Mesenteric fat pad (tissue), 1 donor: Measurements from ENCODE around the gene ST6GAL1. TPM values are rescaled to one million over a fixed set of nuclear protein-coding genes. Genes with fewer than 3 reads are reported as not detected.

Experiments
- DNase-seq: peaks from one replicate; pipeline ENCODE4 v3.0.0-alpha.2; 2020; ENCODE audit warnings: low spot score
- total RNA-seq: library from RNA; stranded (reverse); fragmentation: NEBNext Ultra II Directional; extraction: Animal tissue kit (Norgen Biotek cat#: 25700); gene quantifications from one replicate; pipeline ENCODE4 v1.2.1, GENCODE V29; 2021
- donor health status: DM: yes; HTN: yes; CAD: no.

ST6GAL1 gene
- total RNA-seq, 1 donor from 2014 or later: 35.6 TPM

DNA sequence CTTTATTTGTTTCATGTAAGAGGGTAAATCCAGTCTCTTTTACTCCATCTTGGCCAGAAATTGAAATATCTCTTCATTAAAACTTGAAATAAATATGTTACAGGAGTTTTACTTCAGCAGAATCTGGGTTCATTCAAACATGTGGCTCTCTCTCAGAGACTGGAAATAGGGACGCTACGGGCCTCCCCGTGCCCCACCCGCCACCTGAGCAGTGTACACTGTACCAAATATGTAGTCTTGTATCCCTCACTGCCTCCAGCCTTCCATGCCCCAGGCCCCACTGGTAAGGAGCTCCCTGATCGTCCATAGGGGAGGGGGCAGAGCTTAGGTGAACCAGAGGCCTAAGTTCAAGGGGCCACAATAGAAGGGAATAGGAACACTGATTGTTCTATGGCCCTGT, 172.9 kb downstream of the ST6GAL1 start:
- no peak for DNase-seq

DNA sequence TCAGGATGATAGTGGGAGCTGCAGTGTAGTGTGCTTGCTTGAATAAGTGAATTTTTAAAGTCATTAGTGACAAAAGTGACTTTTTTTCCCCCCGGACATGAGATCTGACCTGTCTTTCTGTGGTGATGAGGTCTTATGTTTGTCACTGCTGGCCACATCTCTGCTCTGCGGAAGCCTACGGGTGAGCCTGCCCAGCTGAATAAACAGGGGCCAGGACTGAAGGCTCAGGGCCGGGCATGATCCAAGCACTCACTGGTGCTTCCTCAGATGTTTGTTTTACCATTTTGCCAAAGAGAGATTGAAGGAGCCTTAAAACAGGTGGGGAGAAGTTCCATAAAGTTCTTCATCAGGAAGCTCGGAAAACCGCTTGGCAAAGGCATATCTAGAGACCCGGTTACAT, 174.0 kb downstream of the ST6GAL1 start:
- DNase-seq: no peak

DNA sequence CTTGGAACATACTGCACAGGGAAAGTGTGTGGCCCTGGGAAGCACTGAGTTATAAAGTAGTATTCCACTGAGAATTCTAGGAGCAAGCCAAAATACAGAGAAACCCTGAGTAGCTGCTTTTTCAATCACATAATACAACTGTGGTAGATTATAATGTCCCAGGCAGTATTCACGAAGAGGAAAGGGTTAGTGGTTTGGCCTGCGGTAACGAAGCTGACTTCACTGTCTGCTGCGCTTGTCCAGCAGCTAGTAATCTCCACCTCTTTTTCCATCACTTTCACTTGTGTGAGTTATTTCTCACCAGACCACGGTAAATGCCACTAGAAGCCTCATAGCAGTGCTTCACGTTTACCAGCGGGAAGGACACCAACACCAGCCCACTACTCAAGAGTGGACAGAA, 174.6 kb downstream of the ST6GAL1 start:
- DNase-seq: no peak

DNA sequence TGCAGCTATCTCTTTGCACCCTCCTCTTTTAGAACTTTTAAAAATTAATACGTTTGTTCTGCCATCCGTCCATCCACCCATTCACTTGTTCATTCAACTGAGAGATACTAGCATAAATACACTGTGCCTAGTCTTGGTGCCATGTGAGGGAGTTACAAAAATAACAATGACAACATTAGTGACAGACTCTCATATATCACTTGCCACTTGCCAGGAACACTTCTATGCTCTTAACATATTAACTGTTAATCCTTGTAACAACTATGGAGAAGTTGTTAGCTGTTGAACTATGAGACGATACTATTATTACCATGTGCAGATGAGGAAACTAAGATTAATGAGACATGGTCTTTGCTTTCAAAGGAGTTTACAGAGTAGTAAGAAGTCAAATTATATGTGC, 175.4 kb downstream of the ST6GAL1 start:
- no peak for DNase-seq

DNA sequence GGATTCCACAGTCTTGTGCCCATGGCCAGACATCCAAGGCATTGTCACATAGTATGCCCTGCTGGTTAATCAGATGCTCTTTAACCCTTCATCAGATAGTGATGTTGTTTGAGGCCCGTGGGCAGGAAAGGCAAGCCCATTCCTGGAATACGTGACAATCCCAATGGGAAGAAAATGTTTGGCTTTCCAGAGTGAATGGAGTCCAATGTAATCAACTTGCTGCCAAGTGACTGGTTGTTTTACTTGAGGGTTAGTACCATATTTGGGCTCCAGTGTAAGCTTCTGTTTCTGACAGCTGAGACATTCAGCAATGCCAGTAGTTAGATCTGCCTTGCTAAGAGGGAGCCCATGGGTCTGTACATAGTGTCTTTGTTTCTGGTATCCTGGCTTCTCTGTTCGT, 177.7 kb downstream of the ST6GAL1 start:
- DNase-seq: no peak

DNA sequence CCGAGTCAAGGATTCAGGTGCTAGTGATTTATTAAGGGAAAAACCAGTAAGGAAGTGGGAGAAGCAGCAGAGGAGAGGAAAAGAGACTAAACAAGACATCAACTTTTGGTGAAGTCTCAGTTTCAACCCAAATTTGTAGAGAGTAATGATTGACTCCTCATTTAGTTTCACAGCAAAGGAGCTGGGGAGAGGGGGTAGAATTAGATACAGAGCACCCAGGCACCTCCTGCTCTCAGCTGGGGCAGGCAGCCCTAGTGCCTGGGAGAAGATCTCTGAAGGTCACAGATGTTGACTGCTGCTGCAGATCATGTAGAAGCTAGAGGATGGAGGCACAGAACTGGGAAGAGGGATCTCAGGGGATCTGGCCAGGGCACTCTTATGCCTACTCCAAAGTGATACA, 179.8 kb downstream of the ST6GAL1 start:
- DNase-seq: no peak

DNA sequence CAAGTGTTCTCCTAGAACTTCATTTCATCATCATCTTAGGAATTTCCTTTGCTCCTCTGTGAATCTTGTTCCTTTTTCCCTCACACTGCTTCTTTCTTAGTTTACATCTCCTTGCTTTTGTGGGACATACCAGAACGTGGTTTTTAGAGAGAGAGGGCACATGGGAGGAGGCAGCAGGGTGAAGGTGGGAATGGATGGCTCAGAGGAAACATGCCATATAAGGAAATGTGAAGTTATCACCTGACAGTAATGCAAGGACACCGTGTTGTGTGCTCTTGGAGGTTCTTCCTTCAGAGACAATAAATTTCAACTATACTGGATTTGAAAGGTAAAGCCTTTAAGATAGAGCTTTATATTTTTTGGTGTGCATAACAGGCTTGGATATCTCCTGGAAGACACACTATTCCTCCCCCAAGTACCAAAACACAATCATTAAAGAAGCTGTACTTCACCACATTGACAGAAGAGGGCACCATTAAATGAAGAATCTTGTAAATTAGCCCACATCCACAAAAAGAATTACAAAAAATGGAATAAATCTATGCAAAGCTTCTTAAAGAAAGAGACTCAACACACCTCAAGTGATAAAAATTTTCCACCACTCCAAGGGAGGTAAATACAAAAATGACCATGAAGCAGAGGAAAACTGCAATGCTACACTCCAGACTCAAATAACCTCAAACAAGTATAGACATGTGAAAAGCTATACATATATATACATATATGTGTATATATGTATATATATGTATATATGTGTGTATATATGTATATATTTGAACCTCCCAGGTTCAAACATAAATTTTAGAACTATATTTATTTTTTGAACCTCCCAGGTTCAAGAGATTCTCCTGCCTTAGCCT, 182.8 kb downstream of the ST6GAL1 start:
- no peak for DNase-seq

DNA sequence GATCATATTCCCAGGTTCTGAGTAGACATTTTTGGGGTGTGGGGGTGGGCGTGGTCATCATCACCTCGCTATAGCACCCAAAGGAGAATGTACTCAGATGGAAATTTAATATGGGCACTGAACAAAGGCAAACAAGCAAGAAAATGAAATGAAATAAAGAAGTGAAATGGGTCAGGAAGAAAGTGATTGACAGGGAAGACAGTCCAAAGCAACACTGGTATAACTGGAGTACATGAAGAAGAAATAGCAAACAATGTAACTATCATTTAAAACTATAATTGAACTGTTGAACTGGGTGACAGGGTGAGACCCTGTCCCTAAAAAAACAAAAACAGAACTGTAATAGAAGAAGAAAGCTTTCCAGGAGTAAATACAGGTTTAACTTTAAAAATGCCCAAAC, 184.2 kb downstream of the ST6GAL1 start:
- DNase-seq: no peak

DNA sequence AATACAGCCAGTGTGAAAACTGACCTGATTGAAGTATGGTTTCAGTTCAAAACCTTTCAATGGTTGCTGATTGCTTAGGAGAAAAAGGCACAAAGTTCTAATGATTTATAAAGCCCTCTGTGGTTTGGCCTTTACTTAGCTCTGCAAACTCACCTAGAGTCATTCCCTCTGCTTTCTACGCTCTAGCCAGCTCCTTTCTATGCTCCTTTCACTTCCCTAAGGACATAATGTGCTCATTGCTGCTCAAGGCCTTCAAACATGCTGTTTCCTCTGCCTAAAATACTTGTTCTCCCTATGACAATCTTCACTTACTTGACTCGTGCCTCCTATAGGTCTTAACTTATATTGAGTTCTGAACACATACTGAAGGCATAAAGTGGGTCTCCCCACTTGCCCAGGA, 190.0 kb downstream of the ST6GAL1 start:
- no peak for DNase-seq

DNA sequence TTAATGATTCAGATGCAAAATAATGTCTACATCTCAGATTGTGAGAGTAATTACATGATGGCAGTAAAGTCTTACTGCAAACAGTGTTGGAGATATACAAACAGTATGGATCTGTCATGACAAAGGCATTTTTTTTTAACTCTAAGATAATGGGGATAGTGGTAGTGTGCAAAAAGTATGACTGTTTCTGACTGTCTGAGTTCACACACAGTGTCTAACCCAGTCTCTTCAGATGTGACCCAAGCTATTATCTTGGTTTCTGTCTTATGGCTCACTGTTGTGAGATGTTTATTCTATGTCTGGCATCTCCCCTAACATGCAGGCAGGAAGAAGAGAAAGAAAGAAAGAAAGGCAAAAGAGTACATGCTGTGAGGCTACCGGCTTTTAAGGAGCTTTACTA, 191.9 kb downstream of the ST6GAL1 start:
- no peak for DNase-seq

DNA sequence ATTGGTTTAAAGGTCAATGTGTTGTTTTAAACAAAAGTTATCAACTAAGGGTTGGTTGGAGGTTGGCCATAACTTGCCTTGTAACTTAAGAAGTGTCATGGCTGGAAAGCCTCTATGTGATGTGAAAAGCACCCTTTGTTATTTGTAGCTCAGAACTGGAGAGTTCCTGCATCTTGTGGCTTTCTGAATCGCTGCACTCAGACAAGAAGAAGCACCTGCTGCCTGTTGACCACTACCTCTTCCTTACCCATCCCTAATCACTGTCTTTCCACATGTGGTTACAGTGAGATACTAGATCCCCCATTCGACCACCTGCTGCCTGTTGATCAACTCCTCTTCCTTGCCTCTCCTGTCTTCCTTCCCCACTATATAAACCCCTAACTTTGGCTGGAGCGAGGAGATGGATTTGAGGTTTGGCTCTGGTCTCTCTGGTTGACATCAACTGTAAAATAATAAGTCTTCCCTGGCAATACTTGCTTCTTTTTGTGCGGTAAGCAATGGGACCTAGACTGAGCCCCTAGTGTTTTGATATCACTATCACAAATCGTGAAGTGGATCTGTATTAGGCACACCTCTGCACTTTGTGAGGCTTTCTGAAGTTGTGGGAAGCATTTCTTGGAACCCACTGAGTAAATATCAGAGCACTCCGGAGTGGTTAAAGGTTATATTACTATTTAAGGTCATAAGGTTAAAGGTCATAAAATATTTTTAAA, 195.1 kb downstream of the ST6GAL1 start:
- no peak for DNase-seq

Other genes starting within 250 kb of the ST6GAL1 start
- not detected for gene KNG1, start 213.2 kb upstream of the ST6GAL1 start, total RNA-seq
- gene EIF4A2, start 146.9 kb upstream of the ST6GAL1 start, total RNA-seq: 237 TPM
- gene RFC4, start 124.0 kb upstream of the ST6GAL1 start, total RNA-seq: 6.4 TPM
- 1,676 TPM for gene ADIPOQ, start 87.8 kb upstream of the ST6GAL1 start, total RNA-seq
- 6.5 TPM for gene RPL39L, start 209.0 kb downstream of the ST6GAL1 start, total RNA-seq